Type B pancreatic cell (in vitro differentiated cells): ENCODE measurements around the gene TANGO6. TPM values are rescaled to one million over a fixed set of nuclear protein-coding genes. Genes with fewer than 3 reads are reported as not detected.

ENCODE experiments used
- DNase-seq: peaks from one replicate; pipeline ENCODE4 v3.0.0; 2021; ENCODE audit warnings: mixed read lengths; ENCODE audit not compliant: unreplicated experiment; ENCODE audit errors: extremely low spot score
- H3K27ac Mint-ChIP-seq: 2 replicates; pipeline ENCODE4 v1.8.0; 2021; ENCODE audit warnings: mild to moderate bottlenecking, mixed read lengths
- H3K27me3 Mint-ChIP-seq: 2 replicates; pipeline ENCODE4 v1.8.0; 2021; ENCODE audit warnings: mixed read lengths
- H3K36me3 Mint-ChIP-seq: 2 replicates; pipeline ENCODE4 v1.8.0; 2021; ENCODE audit warnings: mixed read lengths
- H3K4me1 Mint-ChIP-seq: one replicate; pipeline ENCODE4 v1.8.0; 2021; ENCODE audit warnings: mixed read lengths; ENCODE audit not compliant: unreplicated experiment
- H3K4me3 Mint-ChIP-seq: 2 replicates; pipeline ENCODE4 v1.8.0; 2021; ENCODE audit warnings: mild to moderate bottlenecking, mixed read lengths
- H3K9me3 Mint-ChIP-seq: 2 replicates; pipeline ENCODE4 v1.8.0; 2021; ENCODE audit warnings: mixed read lengths
- CTCF ChIP-seq: fragments of 200-600 bp; sonication (generic); conservative IDR thresholded peaks from 2 replicates; pipeline ENCODE4 v1.5.0; 2021; ENCODE audit warnings: antibody characterized with exemption, mild to moderate bottlenecking
- total RNA-seq: library from RNA; stranded (reverse); gene quantifications from 2 replicates; pipeline ENCODE4 v1.2.1, GENCODE V29; 2021; ENCODE audit warnings: low replicate concordance

The TANGO6 gene
- total RNA-seq, 1 donor from 2014 or later = 13.0 TPM

- no peak overlapping the region for H3K27ac Mint-ChIP-seq
- H3K36me3 Mint-ChIP-seq = peaks cover 4% of the 10 kb centered on the region
- no peak for TF ChIP-seq CTCF
- peaks cover 4% of the 10 kb centered on the region for H3K9me3 Mint-ChIP-seq
- peaks cover 18% of the 10 kb centered on the region for H3K4me1 Mint-ChIP-seq
- no peaks in the 10 kb centered on the region for H3K27me3 Mint-ChIP-seq
- no peak for DNase-seq
- H3K4me3 Mint-ChIP-seq = no peak overlapping the region
Observed at GRCh38 chr16:68997564-68997963, 154.2 kb downstream of the TANGO6 start.

DNA sequence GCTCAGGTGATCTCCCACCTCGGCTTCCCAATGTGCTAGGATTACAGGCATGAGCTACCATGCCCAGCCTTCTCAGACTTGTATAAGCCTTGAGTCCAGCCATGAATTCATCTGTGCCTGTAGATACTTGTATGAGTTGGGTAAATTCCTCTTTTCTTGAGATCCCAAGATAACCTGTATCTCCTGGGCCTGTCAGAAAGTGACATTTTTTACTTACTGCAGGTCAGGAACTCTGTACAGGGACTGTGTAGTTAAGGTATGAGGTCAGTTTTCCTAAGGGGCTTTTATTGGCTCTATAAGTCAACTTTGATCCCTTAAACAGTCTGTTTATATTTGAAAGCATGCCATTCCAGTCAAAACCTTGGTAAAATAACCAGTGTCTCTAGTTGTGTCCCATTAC, 155.8 kb downstream of the TANGO6 start:
- no peak overlapping the region for H3K27ac Mint-ChIP-seq
- DNase-seq = no peak
- H3K9me3 Mint-ChIP-seq = peaks cover 9% of the 10 kb centered on the region
- H3K36me3 Mint-ChIP-seq = peaks cover 4% of the 10 kb centered on the region
- peaks cover 14% of the 10 kb centered on the region for H3K4me1 Mint-ChIP-seq
- no peaks in the 10 kb centered on the region for H3K27me3 Mint-ChIP-seq
- no peak overlapping the region for H3K4me3 Mint-ChIP-seq
- TF ChIP-seq CTCF = no peak

DNA sequence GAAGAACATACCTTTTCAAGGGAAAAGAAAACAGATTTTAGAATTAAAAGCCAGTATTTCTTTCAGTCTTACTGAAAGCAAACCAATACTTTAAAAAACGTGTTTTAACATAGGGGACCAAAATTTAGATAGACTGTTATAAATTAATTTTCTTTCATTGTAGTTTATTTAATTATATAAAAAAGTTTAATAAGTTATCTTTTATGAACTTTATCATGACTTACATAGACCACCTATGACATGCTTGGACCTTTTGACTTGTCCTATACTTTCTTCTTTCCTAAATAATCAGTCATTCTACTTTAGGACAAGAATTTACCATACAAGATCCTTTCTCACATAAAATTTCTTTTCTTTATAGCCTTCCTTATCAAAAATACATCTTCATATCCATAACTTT, 160.2 kb downstream of the TANGO6 start:
- H3K9me3 Mint-ChIP-seq = peaks cover 5% of the 10 kb centered on the region
- DNase-seq = no peak
- H3K27me3 Mint-ChIP-seq = no peaks in the 10 kb centered on the region
- H3K4me1 Mint-ChIP-seq = no peaks in the 10 kb centered on the region
- no peak overlapping the region for H3K27ac Mint-ChIP-seq
- no peak for TF ChIP-seq CTCF
- H3K36me3 Mint-ChIP-seq = peaks cover 4% of the 10 kb centered on the region
- H3K4me3 Mint-ChIP-seq = no peak overlapping the region

DNA sequence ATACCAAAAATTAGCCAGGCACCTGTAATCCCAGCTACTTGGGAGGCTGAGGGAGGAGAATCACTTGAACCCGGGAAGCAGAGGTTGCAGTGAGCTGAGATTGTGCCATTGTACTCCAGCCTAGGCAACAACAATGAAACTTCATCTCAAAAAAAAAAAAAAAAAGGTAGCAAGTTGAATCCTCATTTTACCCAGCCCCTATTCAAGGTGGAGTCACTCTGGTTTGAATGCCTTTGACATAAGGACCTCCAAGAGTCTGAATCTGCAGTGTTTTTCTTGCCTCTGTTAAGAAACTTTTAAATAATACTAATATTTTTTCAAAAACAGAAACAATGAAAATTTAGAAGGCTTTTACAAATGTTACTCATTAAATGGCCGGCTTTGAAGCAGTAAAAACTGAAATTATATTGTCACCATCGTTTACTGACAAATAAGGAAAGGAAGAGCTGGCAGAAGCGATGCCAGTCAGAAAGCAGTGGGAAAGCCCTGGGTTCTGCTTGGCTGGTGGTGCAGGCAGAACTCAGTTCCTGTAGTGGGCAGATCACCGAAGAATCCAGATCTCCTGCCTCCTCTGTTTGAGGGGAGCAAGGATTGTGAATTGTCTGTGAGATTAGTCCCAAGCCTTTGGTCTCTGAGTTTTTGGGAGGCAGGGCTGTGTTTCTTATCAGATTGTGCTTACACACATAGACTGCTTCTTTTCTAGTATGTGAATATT, 162.5 kb downstream of the TANGO6 start:
- no peak for DNase-seq

GRCh38 chr16:69012906-69013305, 169.6 kb downstream of the TANGO6 start:
- Mint-ChIP-seq H3K27me3 (no peaks in the 10 kb centered on the region), H3K4me1 (no peaks in the 10 kb centered on the region), H3K27ac (no peak overlapping the region), H3K36me3 (no peaks in the 10 kb centered on the region), H3K4me3 (no peak overlapping the region), H3K9me3 (no peaks in the 10 kb centered on the region)
- TF ChIP-seq CTCF = no peak
- DNase-seq = no peak

More for the DNA sequence above, 162.5 kb downstream of the TANGO6 start:
- H3K36me3 Mint-ChIP-seq = peaks cover 4% of the 10 kb centered on the region
- no peak overlapping the region for H3K4me3 Mint-ChIP-seq
- H3K27ac Mint-ChIP-seq = no peak overlapping the region
- H3K27me3 Mint-ChIP-seq = no peaks in the 10 kb centered on the region
- no peaks in the 10 kb centered on the region for H3K4me1 Mint-ChIP-seq
- H3K9me3 Mint-ChIP-seq = peaks cover 5% of the 10 kb centered on the region
- no peak for TF ChIP-seq CTCF
